Fibroblast of the aortic adventitia (primary cell): ENCODE measurements around the gene VAV1. TPM values are rescaled to one million over a fixed set of nuclear protein-coding genes. Genes with fewer than 3 reads are reported as not detected.
"Not testable (repeated sequence)": the region's sequence is repeated elsewhere in the genome, so short reads cannot be mapped to it uniquely, and the experiment has no call there.

Experiments
- DNase-seq: peaks from one replicate; pipeline ENCODE4 v3.0.0-alpha.2; 2010; ENCODE audit warnings: low read depth
- H3K4me3 ChIP-seq: 2 replicates; pipeline ENCODE4 v1.5.1; 2011; ENCODE audit warnings: low read depth, mild to moderate bottlenecking, control low read depth, low read length, moderate library complexity
- CTCF ChIP-seq: IDR thresholded peaks from 2 replicates; pipeline ENCODE4 v1.5.1; 2011; ENCODE audit warnings: mild to moderate bottlenecking, low read length, control low read depth, inconsistent platforms; ENCODE audit not compliant: insufficient read depth
- total RNA-seq: library from RNA; depleted of rRNA; stranded (reverse); fragments of >200 nt; gene quantifications from 2 replicates; pipeline ENCODE4 v1.2.3, GENCODE V29; 2012; ENCODE audit warnings: low replicate concordance

VAV1 gene
- total RNA-seq, 1 donor, result not detected

GRCh38 chr19:6866741-6867151 lies 94.2 kb downstream of the VAV1 start:
- H3K4me3 ChIP-seq, result no peak overlapping the region
- DNase-seq, result no peak
- no peak for TF ChIP-seq CTCF

- H3K4me3 ChIP-seq, result no peak overlapping the region
- no peak for DNase-seq
- no peak for TF ChIP-seq CTCF
Observed at GRCh38 chr19:6868351-6868750, 95.8 kb downstream of the VAV1 start.

DNA sequence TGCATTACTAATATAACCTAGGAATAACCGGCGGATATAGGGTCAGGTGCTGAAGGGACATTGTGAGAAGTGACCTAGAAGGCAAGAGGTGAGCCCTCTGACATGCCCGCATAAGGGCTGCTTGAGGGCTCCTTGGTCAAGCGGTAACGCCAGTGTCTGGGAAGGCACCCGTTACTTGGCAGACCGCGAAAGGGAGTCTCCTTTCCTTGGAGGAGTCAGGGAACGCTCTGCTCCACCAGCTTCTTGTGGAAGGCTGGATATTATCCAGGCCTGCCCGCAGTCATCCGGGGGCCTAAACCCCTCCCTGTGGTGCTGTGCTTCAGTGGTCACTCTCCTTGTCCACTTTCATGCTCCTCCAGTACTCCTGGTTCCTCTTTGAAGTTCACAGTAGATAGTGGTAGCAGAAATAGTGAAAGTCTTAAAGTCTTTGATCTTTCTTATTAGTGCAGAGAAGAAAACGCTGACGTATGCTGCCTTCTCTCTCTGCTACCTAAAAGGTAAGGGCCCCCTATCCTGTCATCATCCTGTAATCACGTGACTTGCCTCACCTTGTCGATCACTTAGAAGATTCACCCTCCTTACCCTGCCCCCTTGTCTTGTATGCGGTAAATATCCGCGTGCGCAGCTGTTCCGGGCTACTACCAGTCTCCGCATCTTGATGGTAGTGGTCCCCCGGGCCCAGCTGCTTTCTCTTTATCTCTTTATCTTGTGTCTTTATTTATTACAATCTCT lies 96.8 kb downstream of the VAV1 start:
- not testable (repeated sequence) for H3K4me3 ChIP-seq

DNA sequence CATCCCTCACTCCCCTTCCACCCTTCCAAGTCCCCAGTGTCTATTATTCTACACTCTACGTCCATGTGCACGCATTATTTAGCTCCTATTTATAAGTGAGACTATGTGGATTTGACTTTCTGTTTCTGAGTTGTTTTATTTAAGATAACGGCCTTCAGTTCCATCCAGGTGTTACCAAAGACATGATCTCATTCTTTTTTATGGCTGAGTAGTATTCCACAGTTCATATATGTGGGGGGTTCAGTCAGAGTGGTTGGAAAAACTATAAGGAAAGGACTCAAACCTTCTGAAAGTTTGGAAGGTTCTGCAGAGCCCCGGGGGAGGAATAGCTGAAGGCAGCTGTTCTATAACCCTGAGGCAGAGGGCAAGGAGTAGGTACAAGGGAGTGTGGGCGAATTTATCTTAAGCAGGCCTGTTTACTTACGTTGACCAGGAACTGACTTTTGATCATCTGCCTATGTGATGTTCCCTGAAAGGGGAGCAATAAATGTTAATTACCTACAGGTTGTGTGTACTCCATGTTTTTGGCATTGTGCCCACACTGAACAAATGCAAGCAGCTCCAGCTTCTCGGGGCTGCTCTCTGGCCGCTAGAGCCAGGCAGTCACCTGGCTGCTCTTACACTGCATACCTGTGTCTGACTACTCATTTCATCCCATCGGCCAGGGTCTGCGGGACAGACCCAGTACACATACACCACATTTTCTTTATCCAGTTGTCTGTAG lies 101.4 kb downstream of the VAV1 start:
- DNase-seq, result no peak
- H3K4me3 ChIP-seq, result no peak overlapping the region
- TF ChIP-seq CTCF, result no peak

More for the DNA sequence above, 96.8 kb downstream of the VAV1 start:
- DNase-seq, result not testable (repeated sequence)

GRCh38 chr19:6875218-6875617 lies 102.7 kb downstream of the VAV1 start:
- H3K4me3 ChIP-seq, result no peak overlapping the region
- DNase-seq, result no peak
- no peak for TF ChIP-seq CTCF

DNA sequence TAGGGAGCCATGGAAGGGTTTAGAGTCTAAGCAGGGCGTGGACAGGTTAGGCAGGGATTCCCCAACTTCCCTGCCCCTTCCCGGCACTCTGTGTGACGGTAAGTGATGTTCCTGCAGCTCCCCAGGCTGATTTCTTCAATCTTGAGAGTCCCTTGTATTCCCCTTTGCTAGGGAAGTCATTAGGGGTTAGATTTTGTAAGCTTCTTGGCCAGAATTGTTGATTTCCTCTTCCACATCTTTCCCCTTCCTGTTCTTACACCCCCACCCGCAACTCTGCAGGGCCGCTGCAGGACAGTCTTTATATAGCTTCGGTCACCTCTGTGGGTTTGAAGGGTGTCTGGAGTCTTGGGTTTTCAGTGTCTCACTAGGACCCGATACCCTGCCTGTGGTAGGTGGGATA lies 104.2 kb downstream of the VAV1 start:
- TF ChIP-seq CTCF, result no peak
- DNase-seq, result no peak
- H3K4me3 ChIP-seq, result no peak overlapping the region

DNA sequence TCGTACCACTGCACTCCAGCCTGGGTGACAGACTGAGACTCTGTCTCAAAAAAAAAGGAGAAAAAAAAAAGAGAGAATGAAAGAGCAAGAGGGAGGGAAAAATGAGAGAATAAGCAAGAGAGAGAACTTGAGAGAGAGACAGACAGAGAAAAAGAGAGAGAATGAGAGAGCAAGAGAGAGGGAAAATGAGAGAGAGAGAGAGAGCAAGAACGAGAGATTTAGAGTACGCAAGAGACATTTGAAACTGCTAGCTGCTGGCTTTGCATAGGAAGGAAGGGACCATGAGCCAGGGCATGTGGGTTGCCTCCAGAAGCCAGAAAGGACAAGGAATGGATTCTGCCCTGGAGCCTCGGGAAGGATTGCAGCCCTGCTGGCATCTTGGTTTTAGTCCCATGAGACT lies 105.3 kb downstream of the VAV1 start:
- H3K4me3 ChIP-seq, result no peak overlapping the region
- no peak for DNase-seq
- TF ChIP-seq CTCF, result no peak
